GM12872 (cell line): ENCODE results near the gene PSEN1.

ENCODE experiments used
- CTCF ChIP-seq: IDR thresholded peaks from 3 replicates; pipeline ENCODE4 v1.5.1; 2011; ENCODE audit warnings: low read depth, mild to moderate bottlenecking, low read length, moderate library complexity; ENCODE audit not compliant: insufficient read depth

Gene PSEN1

GRCh38 chr14:73237786-73238423 is 101.6 kb downstream of the PSEN1 start:
- no peak for TF ChIP-seq CTCF

- TF ChIP-seq CTCF, result no peak
These were observed 102.1 kb downstream of the PSEN1 start for GRCh38 chr14:73238424-73238852.

GRCh38 chr14:73238941-73239340 is 102.6 kb downstream of the PSEN1 start:
- no peak for TF ChIP-seq CTCF

GRCh38 chr14:73239393-73240241 is 103.3 kb downstream of the PSEN1 start:
- TF ChIP-seq CTCF, result no peak

GRCh38 chr14:73240816-73241480 is 104.6 kb downstream of the PSEN1 start:
- no peak for TF ChIP-seq CTCF

- TF ChIP-seq CTCF, result no peak
These were observed 105.3 kb downstream of the PSEN1 start for GRCh38 chr14:73241481-73242165.
